H9 (cell line): Measurements from ENCODE around the gene GFY. TPM values are rescaled to one million over a fixed set of nuclear protein-coding genes. Genes with fewer than 3 reads are reported as not detected.

Experiments used
- DNase-seq: peaks from one replicate; pipeline ENCODE4 v3.0.0-alpha.2; 2017
- H2AFZ ChIP-seq: one replicate; pipeline ENCODE4 v1.6.1; 2013; ENCODE audit warnings: mild to moderate bottlenecking, low read length, control low read depth, moderate library complexity
- H2AK5ac ChIP-seq: 2 replicates; pipeline ENCODE4 v1.6.1; 2013; ENCODE audit warnings: low read length, control low read depth, mixed read lengths; ENCODE audit not compliant: insufficient read length
- H2BK120ac ChIP-seq: one replicate; pipeline ENCODE4 v1.6.1; 2013; ENCODE audit warnings: low read depth, mild to moderate bottlenecking, low read length, control low read depth, inconsistent platforms; ENCODE audit not compliant: poor library complexity, severe bottlenecking
- H2BK12ac ChIP-seq: 2 replicates; pipeline ENCODE4 v1.6.1; 2013; ENCODE audit warnings: low read length, control low read depth, mixed read lengths, low read depth; ENCODE audit not compliant: insufficient read length
- H2BK15ac ChIP-seq: 2 replicates; pipeline ENCODE4 v1.6.1; 2013; ENCODE audit warnings: low read depth, low read length, control low read depth
- H2BK20ac ChIP-seq: one replicate; pipeline ENCODE4 v1.6.1; 2013; ENCODE audit warnings: low read depth, mild to moderate bottlenecking, low read length, control low read depth, inconsistent platforms; ENCODE audit not compliant: poor library complexity, severe bottlenecking
- H2BK5ac ChIP-seq: 2 replicates; pipeline ENCODE4 v1.6.1; 2013; ENCODE audit warnings: low read length, control low read depth, mixed read lengths; ENCODE audit not compliant: insufficient read length
- H3K14ac ChIP-seq: 2 replicates; pipeline ENCODE4 v1.6.1; 2013; ENCODE audit warnings: low read length, control low read depth; ENCODE audit not compliant: insufficient read depth
- H3K18ac ChIP-seq: 2 replicates; pipeline ENCODE4 v1.6.1; 2013; ENCODE audit warnings: low read depth, mild to moderate bottlenecking, mixed read lengths, low read length, control low read depth; ENCODE audit not compliant: insufficient read length
- H3K23ac ChIP-seq: 2 replicates; pipeline ENCODE4 v1.6.1; 2013; ENCODE audit warnings: low read length, control low read depth, mixed read lengths, low read depth; ENCODE audit not compliant: insufficient read length
- H3K23me2 ChIP-seq: 2 replicates; pipeline ENCODE4 v1.6.1; 2013; ENCODE audit warnings: low read depth, mild to moderate bottlenecking, mixed read lengths, low read length, control low read depth; ENCODE audit not compliant: insufficient read length, poor library complexity, severe bottlenecking
- H3K27ac ChIP-seq: 2 replicates; pipeline ENCODE4 v1.5.1; 2013; ENCODE audit warnings: low read length, control low read depth, mixed read lengths, low read depth; ENCODE audit not compliant: insufficient read length
- H3K27me3 ChIP-seq: 2 replicates; pipeline ENCODE4 v1.6.1; 2013; ENCODE audit warnings: low read length, control low read depth, inconsistent platforms; ENCODE audit not compliant: insufficient read depth
- H3K4ac ChIP-seq: 2 replicates; pipeline ENCODE4 v1.6.1; 2013; ENCODE audit warnings: low read depth, mild to moderate bottlenecking, control low read depth, inconsistent platforms, low read length, moderate library complexity
- H3K4me1 ChIP-seq: 2 replicates; pipeline ENCODE4 v1.6.1; 2013; ENCODE audit warnings: low read length, control low read depth, inconsistent platforms; ENCODE audit not compliant: insufficient read depth
- H3K4me2 ChIP-seq: 2 replicates; pipeline ENCODE4 v1.6.1; 2013; ENCODE audit warnings: low read length, control low read depth, mixed read lengths; ENCODE audit not compliant: insufficient read length, insufficient read depth
- H3K56ac ChIP-seq: 2 replicates; pipeline ENCODE4 v1.6.1; 2013; ENCODE audit warnings: low read depth, mild to moderate bottlenecking, mixed read lengths, low read length, control low read depth; ENCODE audit not compliant: insufficient read length
- H3K79me1 ChIP-seq: 2 replicates; pipeline ENCODE4 v1.6.1; 2013; ENCODE audit warnings: low read depth, mild to moderate bottlenecking, moderate library complexity, low read length, control low read depth, inconsistent platforms; ENCODE audit not compliant: insufficient read depth, poor library complexity, severe bottlenecking
- H3K79me2 ChIP-seq: 2 replicates; pipeline ENCODE4 v1.6.1; 2013; ENCODE audit warnings: low read length, control low read depth, inconsistent platforms; ENCODE audit not compliant: insufficient read depth
- H3K9ac ChIP-seq: 2 replicates; pipeline ENCODE4 v1.6.1; 2013; ENCODE audit warnings: low read length, control low read depth, mixed read lengths; ENCODE audit not compliant: insufficient read length; ENCODE audit errors: extremely low read depth
- H3K9me3 ChIP-seq: one replicate; pipeline ENCODE4 v1.6.1; 2013; ENCODE audit warnings: low read depth, low read length, inconsistent platforms; ENCODE audit not compliant: control insufficient read depth
- H3T11ph ChIP-seq: one replicate; pipeline ENCODE4 v1.6.1; 2013; ENCODE audit warnings: mild to moderate bottlenecking, low read length, control low read depth, inconsistent platforms
- H4K20me1 ChIP-seq: one replicate; pipeline ENCODE4 v1.6.1; 2013; ENCODE audit not compliant: control insufficient read depth, insufficient read length, insufficient read depth
- H4K5ac ChIP-seq: 2 replicates; pipeline ENCODE4 v1.6.1; 2013; ENCODE audit warnings: low read depth, mild to moderate bottlenecking, mixed read lengths, low read length, control low read depth; ENCODE audit not compliant: insufficient read length
- H4K8ac ChIP-seq: replicated peaks from 2 replicates; pipeline ENCODE4 v1.6.1; 2013; ENCODE audit warnings: low read length, control low read depth, mixed read lengths, low read depth; ENCODE audit not compliant: insufficient read length
- H4K91ac ChIP-seq: 2 replicates; pipeline ENCODE4 v1.6.1; 2013; ENCODE audit warnings: low read depth, mild to moderate bottlenecking, moderate library complexity, mixed read lengths, low read length, control low read depth; ENCODE audit not compliant: insufficient read length
- H3K27ac Mint-ChIP-seq, 3 experiments: 2 replicates in 2 of 3; 3 replicates in 1 of 3; pipeline ENCODE4 v1.8.0; 2020 to 2021; ENCODE audit warnings: mixed read lengths in 3 of 3, mild to moderate bottlenecking in 1 of 3, moderate library complexity in 1 of 3
- H3K27me3 Mint-ChIP-seq: 2 replicates; pipeline ENCODE4 v1.8.0; 2021; ENCODE audit warnings: low read depth, mild to moderate bottlenecking, moderate library complexity, mixed read lengths
- H3K36me3 Mint-ChIP-seq, 3 experiments: 2 replicates in 2 of 3; 3 replicates in 1 of 3; pipeline ENCODE4 v1.8.0; 2020 to 2021; ENCODE audit warnings: low read depth in 3 of 3, mixed read lengths in 3 of 3; ENCODE audit not compliant: insufficient read depth in 1 of 3
- H3K4me1 Mint-ChIP-seq, 2 experiments: 2 replicates each; pipeline ENCODE4 v1.8.0; 2020; ENCODE audit warnings: mixed read lengths in 2 of 2
- H3K4me3 Mint-ChIP-seq, 2 experiments: 2 replicates in 1 of 2; 3 replicates in 1 of 2; pipeline ENCODE4 v1.8.0; 2020 to 2021; ENCODE audit warnings: mild to moderate bottlenecking in 2 of 2, mixed read lengths in 2 of 2, moderate library complexity in 1 of 2
- H3K9me3 Mint-ChIP-seq, 2 experiments: 2 replicates in 1 of 2; 3 replicates in 1 of 2; pipeline ENCODE4 v1.8.0; 2020; ENCODE audit warnings: mild to moderate bottlenecking in 2 of 2, mixed read lengths in 2 of 2, moderate library complexity in 1 of 2
- CTCF ChIP-seq: fragments of 200-600 bp; sonication (generic); conservative IDR thresholded peaks from 3 replicates; pipeline ENCODE4 v1.8.0; 2021; ENCODE audit warnings: antibody characterized with exemption, mild to moderate bottlenecking
- whole genome bisulfite sequencing: extraction: QIAGEN DNeasy Blood & Tissue Kit; methylation state at CpG from one replicate; pipeline ENCODE4 v1.1.7; 2013; ENCODE audit warnings: missing lambda C conversion rate, low lambda C conversion rate, mixed read lengths; ENCODE audit not compliant: insufficient read length; ENCODE audit errors: extremely low coverage; 5-methylcytosine and 5-hydroxymethylcytosine counted together
- total RNA-seq: library from RNA; stranded (reverse); gene quantifications from 2 replicates; pipeline ENCODE4 v1.2.1, GENCODE V29; 2021

Gene GFY
- total RNA-seq, 1 experiment from 2014 or later: 1.3 TPM

GRCh38 chr19:49473868-49474541 is 48.8 kb downstream of the GFY start, which contains the start of gene FLT3LG:
Gene FLT3LG (plus strand): TSS chr19:49474215. CDS start chr19:49474640, 425 bp downstream.
- Histone ChIP-seq H3K18ac (no peak within 1 kb of the TSS), H2AFZ (no peak within 1 kb of the TSS), H4K20me1 (no peaks in the 10 kb centered on the region), H3K27ac (no peak within 1 kb of the TSS), H3K56ac (no peak within 1 kb of the TSS), H3K27me3 (no peaks in the 10 kb centered on the region; the same call in 1 of the 2 replicates), H3K9ac (no peak within 1 kb of the TSS), H2BK20ac (no peak within 1 kb of the TSS), H3K23me2 (no peaks in the 10 kb centered on the region), H3K4me1 (peaks cover 3% of the 10 kb centered on the region; the same call in 1 of the 2 replicates), H3K14ac (no peak within 1 kb of the TSS), H2BK15ac (no peak within 1 kb of the TSS), H3T11ph (no peak within 1 kb of the TSS), H3K79me2 (no peaks in the 10 kb centered on the region), H4K91ac (no peak within 1 kb of the TSS), H3K79me1 (no peaks in the 10 kb centered on the region), H4K8ac (no peak within 1 kb of the TSS), H3K23ac (no peak within 1 kb of the TSS), H2AK5ac (no peak within 1 kb of the TSS), H2BK120ac (no peak within 1 kb of the TSS), H3K4ac (no peak within 1 kb of the TSS), H2BK5ac (no peak within 1 kb of the TSS), H3K9me3 (no peaks in the 10 kb centered on the region), H2BK12ac (no peak within 1 kb of the TSS), H3K4me2 (peak within 1 kb of the TSS; percentile 37), H4K5ac (no peak within 1 kb of the TSS)
- no CpG with 5 or more reads among the region's 33 CpGs for WGBS
- H3K9me3 Mint-ChIP-seq: peaks cover 0 to 2% of the 10 kb centered on the region in 2 experiments; a peak in 1 of 5 replicates
- H3K4me3 Mint-ChIP-seq: peak within 1 kb of the TSS; percentile 54 to 66; a peak in 4 of 5 replicates
- H3K27ac Mint-ChIP-seq: no peak within 1 kb of the TSS
- peak; percentile 68 for DNase-seq
- peaks cover 3 to 15% (median 14%) of the 10 kb centered on the region in 3 experiments; a peak in 4 of 7 replicates for H3K36me3 Mint-ChIP-seq
- peaks cover 19% of the 10 kb centered on the region for H3K27me3 Mint-ChIP-seq
- peak; percentile 99 for TF ChIP-seq CTCF
- H3K4me1 Mint-ChIP-seq: peaks cover 13 to 27% of the 10 kb centered on the region in 2 experiments
